Endothelial cell of umbilical vein (primary cell): ENCODE measurements around the gene KIF18A. TPM values are rescaled to one million over a fixed set of nuclear protein-coding genes. Genes with fewer than 3 reads are reported as not detected.

Experiments used
- BruUV-seq: library from RNA; stranded (reverse); fragments of 400-500 nt; replicated peaks from 2 replicates; lab custom pipeline; 2021; lab: Mats Ljungman, UMichigan
- CTCF ChIA-PET: fragments of 300-600, 350-600 bp; sonication (Branson Sonifier 250); formaldehyde crosslinking; loops from one replicate; lab custom pipeline; 2021; ENCODE audit warnings: antibody characterized with exemption, inconsistent platforms; lab: Charles Lee
- POLR2A ChIA-PET: fragments of 300-600, 350-600 bp; sonication (Branson Sonifier 250); formaldehyde crosslinking; loops from one replicate; lab custom pipeline; 2021; ENCODE audit warnings: antibody characterized with exemption, inconsistent platforms; lab: Charles Lee
- DNase-seq: peaks from one replicate; pipeline ENCODE4 v3.0.0-alpha.2; 2011; ENCODE audit warnings: low read depth, low spot score
- FAIRE-seq: peaks from 2 replicates; lab custom pipeline; 2011; peaks lifted over from hg19 to GRCh38; lab: Jason Lieb, UNC
- H2AFZ ChIP-seq: 2 replicates; pipeline ENCODE4 v1.6.0; 2012; ENCODE audit warnings: low read depth, low read length, control low read depth, inconsistent platforms
- H3K27ac ChIP-seq: 2 replicates; pipeline ENCODE4 v1.5.1; 2011; ENCODE audit warnings: low read depth, mild to moderate bottlenecking, control low read depth, low read length, moderate library complexity; ENCODE audit not compliant: insufficient read depth
- H3K27me3 ChIP-seq, 2 experiments: 2 replicates each; pipeline versions ENCODE4 v1.6.0 to v1.6.1; 2011; ENCODE audit warnings: low read length in 2 of 2, mixed read lengths in 1 of 2; ENCODE audit not compliant: control insufficient read depth in 2 of 2, insufficient read depth in 2 of 2
- H3K36me3 ChIP-seq, 2 experiments: 2 replicates in 1 of 2; 3 replicates in 1 of 2; pipeline ENCODE4 v1.5.1; 2011; ENCODE audit warnings: low read length in 2 of 2, mild to moderate bottlenecking in 1 of 2, moderate library complexity in 1 of 2; ENCODE audit not compliant: control insufficient read depth in 2 of 2, insufficient read depth in 2 of 2; ENCODE audit errors: extremely low read depth in 1 of 2
- H3K4me1 ChIP-seq: 3 replicates; pipeline ENCODE4 v1.5.1; 2011; ENCODE audit warnings: mild to moderate bottlenecking, low read length; ENCODE audit not compliant: control insufficient read depth, insufficient read depth; ENCODE audit errors: extremely low read depth
- H3K4me2 ChIP-seq: 2 replicates; pipeline ENCODE4 v1.6.1; 2011; ENCODE audit warnings: low read length, control low read depth, mixed read lengths; ENCODE audit not compliant: insufficient read depth
- H3K4me3 ChIP-seq, 3 experiments: fragments of 200-600 bp in 1 of 3; sonication (generic), shearing (Covaris generic) in 1 of 3; replicated peaks in 1 of 3; 2 replicates each; pipeline ENCODE4 v1.5.1; 2011 to 2016; ENCODE audit warnings: control low read depth in 3 of 3, low read length in 3 of 3, mild to moderate bottlenecking in 2 of 3, inconsistent platforms in 1 of 3, low read depth in 1 of 3, moderate library complexity in 1 of 3; ENCODE audit not compliant: insufficient read depth in 1 of 3
- H3K79me2 ChIP-seq: 2 replicates; pipeline ENCODE4 v1.6.0; 2012; ENCODE audit warnings: low read length, inconsistent platforms; ENCODE audit not compliant: control insufficient read depth, insufficient read depth
- H3K9ac ChIP-seq: replicated peaks from 2 replicates; pipeline ENCODE3; 2011; ENCODE audit warnings: low read length, control low read depth; ENCODE audit not compliant: insufficient read depth; ENCODE audit errors: extremely low read depth
- H3K9me1 ChIP-seq: replicated peaks from 3 replicates; pipeline ENCODE4 v1.6.0; 2011; ENCODE audit warnings: mild to moderate bottlenecking, low read length; ENCODE audit not compliant: control insufficient read depth, insufficient read depth; ENCODE audit errors: extremely low read depth
- H3K9me3 ChIP-seq: replicated peaks from 2 replicates; pipeline ENCODE4 v1.5.1; 2012; ENCODE audit warnings: low read length, inconsistent platforms; ENCODE audit not compliant: control insufficient read depth, insufficient read depth
- H4K20me1 ChIP-seq: replicated peaks from 2 replicates; pipeline ENCODE3; 2011; ENCODE audit warnings: mild to moderate bottlenecking, low read length; ENCODE audit not compliant: control insufficient read depth, insufficient read depth; ENCODE audit errors: extremely low read depth
- CTCF ChIP-seq, 2 donors: IDR thresholded peaks; 1 replicate in 1 of 2; 2 replicates in 1 of 2; pipeline ENCODE4 v1.5.1; 2011; ENCODE audit warnings: low read length in 2 of 2, mild to moderate bottlenecking in 2 of 2, moderate library complexity in 2 of 2, control low read depth in 1 of 2, inconsistent platforms in 1 of 2, low read depth in 1 of 2; ENCODE audit not compliant: insufficient read depth in 1 of 2; ENCODE audit errors: extremely low read depth in 1 of 2
- EZH2 ChIP-seq: IDR thresholded peaks from 2 replicates; pipeline ENCODE4 v1.6.1; 2012; ENCODE audit warnings: borderline replicate concordance, low read depth, mild to moderate bottlenecking, moderate library complexity, low read length, inconsistent platforms; ENCODE audit not compliant: severe bottlenecking
- FOS ChIP-seq: IDR thresholded peaks from 2 replicates; pipeline ENCODE4 v1.6.1; 2011; ENCODE audit warnings: mild to moderate bottlenecking, low read length, moderate library complexity, borderline replicate concordance; ENCODE audit not compliant: insufficient read depth
- GATA2 ChIP-seq: IDR thresholded peaks from 2 replicates; pipeline ENCODE4 v1.7.0; 2011; ENCODE audit warnings: low read depth, mild to moderate bottlenecking, moderate library complexity, mixed read lengths, low read length; ENCODE audit not compliant: insufficient read length, insufficient read depth
- JUN ChIP-seq: IDR thresholded peaks from 2 replicates; pipeline ENCODE4 v1.6.1; 2011; ENCODE audit warnings: borderline replicate concordance, low read depth; ENCODE audit not compliant: insufficient read length, insufficient read depth
- MAX ChIP-seq: IDR thresholded peaks from 2 replicates; pipeline ENCODE4 v1.6.1; 2011; ENCODE audit not compliant: insufficient read depth, insufficient read length
- MYC ChIP-seq: IDR thresholded peaks from one replicate; pipeline ENCODE4 v1.6.1; 2011; ENCODE audit warnings: mild to moderate bottlenecking, low read depth, low read length
- POLR2A ChIP-seq: IDR thresholded peaks from 2 replicates; pipeline ENCODE4 v1.6.1; 2012; ENCODE audit warnings: low read depth, mild to moderate bottlenecking, control low read depth, low read length
- POLR2AphosphoS5 ChIP-seq: IDR thresholded peaks from 2 replicates; pipeline ENCODE4 v1.6.1; 2012; ENCODE audit warnings: low read depth, mild to moderate bottlenecking, control low read depth, low read length, moderate library complexity; ENCODE audit not compliant: insufficient read depth
- dilution Hi-C: fragments of 300-500 bp; cut with MboI; formaldehyde crosslinking; loops from one replicate; pipeline ENCODE4 v1.15.0; 2019; ENCODE audit warnings: low sequenced_read_pairs; ENCODE audit not compliant: extremely low pct_ligation_motif_present
- intact Hi-C: fragments of 100-400 bp; cut with micrococcal nuclease; formaldehyde crosslinking; loops from one replicate; pipeline ENCODE4 v1.10.0; 2022
- polyA plus RNA-seq, 4 experiments: library from polyadenylated mRNA; depleted of rRNA in 3 of 4; stranded (reverse) in 3 of 4; unstranded in 1 of 4; fragments of >200 nt; gene quantifications; 2 replicates each; pipeline versions ENCODE4 v1.2.1 to v1.2.3, GENCODE V29; 2011 to 2012; ENCODE audit warnings: missing spikeins in 1 of 4
- total RNA-seq: library from RNA; stranded (reverse); gene quantifications from 2 replicates; pipeline ENCODE4 v1.2.3, GENCODE V29; 2021

The KIF18A gene
- total and polyA plus RNA-seq, 2 donors (not counting 3 experiments of a cell fraction or from before 2014, with no cell fraction given), result 2.5 to 18.5 TPM

- DNase-seq, result no peak
- H3K27ac ChIP-seq, result no peak overlapping the region
- no peaks in the 10 kb centered on the region for H3K9me1 ChIP-seq
- no peak overlapping the region for H2AFZ ChIP-seq
- TF ChIP-seq MYC, result no peak
- TF ChIP-seq EZH2, result no peak
- no peak for TF ChIP-seq POLR2AphosphoS5
- POLR2A ChIA-PET, result no interaction called here
- no peaks in the 10 kb centered on the region for H3K27me3 ChIP-seq
- H3K9ac ChIP-seq, result no peak overlapping the region
- no peaks in the 10 kb centered on the region for H3K4me1 ChIP-seq
- no peaks in the 10 kb centered on the region for H3K79me2 ChIP-seq
- dilution Hi-C loops, result no loop called here
- intact Hi-C loops, result no loop called here
- BruUV-seq, result no TSS peak
- H3K4me3 ChIP-seq, result no peak overlapping the region
- FAIRE-seq, result no peak
- no peak overlapping the region for H3K4me2 ChIP-seq
- H3K9me3 ChIP-seq, result no peaks in the 10 kb centered on the region
- H3K36me3 ChIP-seq, result no peaks in the 10 kb centered on the region
- no peaks in the 10 kb centered on the region for H4K20me1 ChIP-seq
- CTCF ChIA-PET, result interaction anchor here (0.7 to 1.0 kb wide), 2 partner anchors 9 to 980 kb away, joined by 3 read pairs; no protein-coding TSS in a partner anchor
These were observed 67.6 kb downstream of the KIF18A start for GRCh38 chr11:28040384-28040783.

- Histone ChIP-seq H3K9me1 (no peaks in the 10 kb centered on the region), H2AFZ (no peak overlapping the region), H3K27me3 (no peaks in the 10 kb centered on the region), H3K9ac (no peak overlapping the region), H3K4me3 (no peak overlapping the region), H3K4me2 (no peak overlapping the region), H3K79me2 (no peaks in the 10 kb centered on the region), H3K27ac (no peak overlapping the region), H3K4me1 (no peaks in the 10 kb centered on the region), H4K20me1 (no peaks in the 10 kb centered on the region), H3K36me3 (peaks cover 0 to 4% of the 10 kb centered on the region in 2 experiments), H3K9me3 (no peaks in the 10 kb centered on the region)
- ChIA-PET CTCF (no interaction called here), POLR2A (no interaction called here)
- TF ChIP-seq JUN, result no peak
- no peak for TF ChIP-seq CTCF (IDR thresholded peaks at IDR 0.05; ENCODE audit: extremely low read depth in 1 of 2, insufficient read depth in 1 of 2, low read depth in 1 of 2, low read length in 2 of 2)
- TF ChIP-seq MAX, result no peak
- no peak for TF ChIP-seq FOS
- no peak for TF ChIP-seq POLR2AphosphoS5
- TF ChIP-seq GATA2, result no peak
- no peak for TF ChIP-seq POLR2A
- no peak for TF ChIP-seq EZH2
- TF ChIP-seq MYC, result no peak
- no TSS peak for BruUV-seq
- intact Hi-C loops, result no loop called here
- DNase-seq, result no peak
- dilution Hi-C loops, result no loop called here
- no peak for FAIRE-seq
These were observed 69.2 kb downstream of the KIF18A start for GRCh38 chr11:28038775-28039174.
